Mucosa of gallbladder (tissue), 1 donor: ENCODE data around the gene SLC66A2. TPM values are rescaled to one million over a fixed set of nuclear protein-coding genes. Genes with fewer than 3 reads are reported as not detected.
"Not testable (repeated sequence)": the region's sequence is repeated elsewhere in the genome, so short reads cannot be mapped to it uniquely, and the experiment has no call there.

Experiments used
- DNase-seq: peaks from one replicate; pipeline ENCODE4 v3.0.0-alpha.2; 2020; ENCODE audit warnings: low spot score
- total RNA-seq: library from RNA; stranded (reverse); gene quantifications from one replicate; pipeline ENCODE4 v1.2.1, GENCODE V29; 2021
- donor health status: DM: no; HTN: no; CAD: no.

SLC66A2 gene
- 61.3 TPM for total RNA-seq

DNA sequence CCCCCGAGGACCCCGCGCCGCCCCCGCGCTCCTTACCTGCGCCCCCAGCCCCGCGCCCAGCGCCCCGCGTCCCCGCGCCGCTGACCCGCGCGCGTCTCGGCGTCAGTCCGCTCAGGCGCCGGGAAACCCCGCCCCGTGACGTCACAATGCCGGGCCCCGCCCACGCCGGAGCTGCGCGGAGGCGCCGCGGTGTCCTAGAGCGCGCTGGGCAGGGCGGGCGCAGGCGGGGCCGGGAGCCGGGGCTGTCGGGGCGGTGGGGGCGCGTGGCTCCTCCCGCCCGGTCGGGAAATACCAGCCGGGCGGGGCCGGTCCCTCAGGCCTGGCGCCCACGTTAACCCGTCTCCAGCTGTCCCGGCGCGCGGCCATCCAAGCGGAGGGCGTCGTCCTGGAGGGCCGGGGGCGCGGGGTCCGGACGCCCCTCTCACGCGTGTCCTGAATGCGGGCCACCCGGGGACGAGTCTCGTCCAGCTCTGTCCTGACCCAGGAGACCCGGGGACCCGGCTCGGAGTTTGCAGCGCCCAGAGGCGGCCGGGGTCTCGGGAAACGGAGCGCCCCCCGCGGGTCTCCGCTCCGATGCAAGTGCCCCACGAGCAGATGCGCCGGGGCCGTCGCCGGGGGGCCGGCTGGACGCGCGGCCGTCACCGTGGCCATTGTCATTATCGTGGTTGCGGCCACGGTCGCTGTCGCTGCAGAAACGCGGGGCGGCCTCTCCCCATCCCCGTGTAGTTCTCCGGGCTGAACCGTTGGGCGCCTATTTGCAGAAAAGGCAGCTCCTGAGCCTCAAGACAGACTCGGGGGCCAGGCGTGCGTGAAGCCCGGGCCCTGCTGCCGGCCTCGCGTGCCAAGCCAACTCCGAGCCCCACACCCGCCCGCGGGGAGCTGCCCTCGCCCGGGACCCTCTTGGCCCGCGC lies at the start of gene SLC66A2:
TSS of gene SLC66A2 (minus strand) at position 109 of the 911 bp plus-strand sequence. CDS start 727 bp downstream, outside the sequence.
- peak; percentile 92 for DNase-seq

DNA sequence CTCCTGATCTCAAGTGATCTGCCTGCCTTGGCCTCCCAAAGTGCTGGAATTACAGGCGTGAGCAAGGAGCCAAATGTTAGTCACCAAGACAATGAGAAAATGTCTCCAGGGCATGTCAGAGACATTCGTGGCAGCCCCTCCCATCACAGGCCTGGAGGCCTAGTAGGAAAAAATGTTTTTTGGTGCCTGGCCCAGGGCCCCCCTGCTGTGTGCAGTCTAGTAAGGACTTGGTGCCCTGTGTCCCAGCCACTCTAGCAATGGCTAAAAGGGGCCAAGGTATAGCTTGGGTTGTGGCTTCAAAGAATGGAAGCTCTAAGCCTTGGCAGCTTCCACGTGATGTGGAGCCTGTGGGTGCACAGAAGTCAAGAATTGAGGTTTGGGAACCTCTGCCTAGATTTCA lies 49.4 kb upstream of the SLC66A2 start:
- no peak for DNase-seq

- not testable (repeated sequence) for DNase-seq
Measured at GRCh38 chr18:79999701-80000100, 48.2 kb upstream of the SLC66A2 start.

DNA sequence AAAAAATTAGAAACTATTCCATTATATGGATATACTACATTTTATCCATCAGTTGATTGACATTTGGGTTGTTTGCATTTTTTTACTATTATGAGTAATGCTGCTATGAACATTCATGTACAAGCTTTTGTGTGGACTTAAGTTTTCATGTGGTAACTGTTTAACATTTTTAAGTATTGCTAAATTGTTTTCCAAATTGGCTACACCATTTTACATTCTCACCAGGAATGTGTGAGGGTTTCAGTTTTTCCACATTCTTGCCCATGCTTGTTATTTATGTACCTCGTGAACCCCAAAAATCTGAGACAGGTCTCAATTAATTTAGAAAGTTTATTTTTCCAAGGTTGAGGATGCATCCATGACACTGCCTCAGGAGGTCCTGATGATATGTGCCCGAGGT lies 40.0 kb upstream of the SLC66A2 start:
- DNase-seq, result no peak

DNA sequence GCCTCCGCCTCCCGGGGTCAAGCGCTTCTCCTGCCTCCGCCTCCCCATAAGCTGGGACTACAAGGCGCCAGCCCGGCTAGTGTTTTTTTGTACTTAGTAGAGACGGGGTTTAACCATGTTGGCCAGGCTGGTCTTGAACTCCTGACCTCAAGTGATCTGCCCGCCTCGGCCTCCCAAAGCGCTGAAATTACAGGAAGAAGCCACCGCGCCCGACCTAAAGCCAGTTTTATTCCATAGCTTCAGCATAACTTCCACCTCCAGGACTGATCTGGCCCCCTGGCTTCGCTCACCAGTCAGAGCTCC lies 37.7 kb upstream of the SLC66A2 start:
- no peak for DNase-seq

DNA sequence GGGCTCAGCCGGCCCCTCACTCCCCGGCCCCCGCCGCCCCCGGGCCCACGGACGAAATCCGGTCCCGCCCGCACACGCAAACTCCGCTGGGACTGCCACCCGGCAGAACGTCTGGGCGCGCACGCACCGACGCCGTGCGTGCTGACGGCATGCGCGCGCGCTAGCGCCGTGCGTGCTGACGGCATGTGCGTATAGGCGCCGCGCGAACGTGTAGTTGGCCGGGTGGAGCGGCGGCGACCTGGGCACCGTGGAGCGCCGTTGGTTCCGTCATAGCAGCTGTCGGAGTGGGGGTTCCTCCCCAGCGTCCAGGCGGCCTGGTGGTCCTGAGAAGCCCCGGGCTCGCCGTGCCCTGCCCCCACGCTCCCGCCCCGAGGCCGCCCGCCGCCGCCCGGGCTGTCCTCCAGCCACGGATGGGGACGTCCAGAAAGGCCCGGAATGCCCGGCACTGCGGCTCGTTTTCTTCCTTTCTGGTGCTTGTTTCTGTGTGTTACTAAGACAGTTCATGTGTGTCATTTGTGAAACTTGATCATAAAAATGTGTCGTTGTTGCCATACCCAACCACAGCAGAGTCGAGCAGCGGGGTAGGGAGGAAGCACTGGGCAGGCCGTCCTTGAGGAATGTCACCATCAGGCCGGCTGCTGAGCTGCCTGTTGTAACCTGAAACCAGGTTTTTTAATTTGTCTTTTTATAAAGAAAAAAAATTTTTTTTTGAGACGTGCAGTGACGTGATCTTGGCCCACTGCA lies 37.2 kb upstream of the SLC66A2 start, which contains the start of gene TXNL4A:
TSS of gene TXNL4A (minus strand) at position 113 of the 744 bp plus-strand sequence. CDS start 171 bp downstream, outside the sequence.
- DNase-seq, result peak; percentile 86

GRCh38 chr18:79988071-79988450 lies 36.6 kb upstream of the SLC66A2 start:
- peak; percentile 38 for DNase-seq

DNA sequence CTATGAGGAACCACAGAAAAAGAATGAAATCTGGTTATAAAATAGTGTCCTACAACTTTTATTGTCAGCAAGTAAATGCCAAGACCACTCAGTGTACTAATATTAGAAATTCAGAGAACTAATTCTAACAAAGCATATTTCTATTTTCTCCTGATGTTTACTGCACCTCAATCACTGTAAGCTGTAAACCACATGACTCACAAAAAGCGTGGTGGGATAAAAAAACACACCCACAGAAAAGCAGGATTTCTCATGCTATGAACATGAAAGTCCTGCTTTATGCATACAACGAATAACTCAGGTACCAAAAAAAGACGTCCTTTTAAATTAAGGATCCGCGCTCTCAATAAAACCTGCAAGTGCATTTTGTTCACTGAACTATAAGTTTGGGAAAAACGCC lies 36.1 kb upstream of the SLC66A2 start:
- no peak for DNase-seq

- DNase-seq, result no peak
Measured at GRCh38 chr18:79986726-79987125, 35.3 kb upstream of the SLC66A2 start.

DNA sequence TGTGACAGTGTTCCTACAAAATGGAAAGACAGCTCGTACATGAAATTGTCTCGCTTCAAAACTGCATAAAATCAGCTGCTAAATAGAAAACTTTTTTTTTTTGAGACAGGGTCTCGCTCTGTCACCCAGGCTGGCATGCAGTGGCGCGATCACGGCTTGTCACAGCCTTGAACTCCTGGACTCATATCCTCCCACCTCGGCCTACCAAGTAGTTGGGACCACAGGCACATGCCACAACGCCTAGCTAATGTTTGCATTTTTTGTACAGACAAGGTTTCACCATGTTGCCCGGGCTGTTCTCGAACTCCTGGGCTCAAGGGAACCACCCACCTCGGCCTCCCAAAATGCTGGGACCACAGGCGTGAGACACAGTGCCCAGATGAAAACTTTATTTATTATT lies 33.7 kb upstream of the SLC66A2 start:
- DNase-seq, result no peak

DNA sequence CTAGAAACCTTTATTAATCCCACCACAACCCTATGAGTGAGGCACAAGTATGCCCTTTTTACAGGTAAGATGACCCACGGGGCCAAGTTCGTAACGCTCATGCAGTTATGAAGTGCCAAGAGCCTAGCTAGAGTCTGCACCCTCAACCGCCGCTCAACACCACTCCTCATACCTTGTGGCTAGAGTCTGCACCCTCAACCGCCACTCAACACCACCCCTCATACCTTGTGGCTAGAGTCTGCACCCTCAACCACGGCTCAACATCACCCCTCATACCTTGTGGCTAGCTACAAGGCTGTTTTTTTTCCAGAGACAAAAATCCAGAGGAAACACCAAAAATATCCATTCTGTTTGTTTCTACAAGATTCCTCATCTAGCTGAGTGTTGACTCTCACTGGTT lies 32.3 kb upstream of the SLC66A2 start:
- no peak for DNase-seq

GRCh38 chr18:79983253-79983652 lies 31.8 kb upstream of the SLC66A2 start:
- DNase-seq, result no peak

- no peak for DNase-seq
Measured at GRCh38 chr18:79982736-79983135, 31.3 kb upstream of the SLC66A2 start.

DNA sequence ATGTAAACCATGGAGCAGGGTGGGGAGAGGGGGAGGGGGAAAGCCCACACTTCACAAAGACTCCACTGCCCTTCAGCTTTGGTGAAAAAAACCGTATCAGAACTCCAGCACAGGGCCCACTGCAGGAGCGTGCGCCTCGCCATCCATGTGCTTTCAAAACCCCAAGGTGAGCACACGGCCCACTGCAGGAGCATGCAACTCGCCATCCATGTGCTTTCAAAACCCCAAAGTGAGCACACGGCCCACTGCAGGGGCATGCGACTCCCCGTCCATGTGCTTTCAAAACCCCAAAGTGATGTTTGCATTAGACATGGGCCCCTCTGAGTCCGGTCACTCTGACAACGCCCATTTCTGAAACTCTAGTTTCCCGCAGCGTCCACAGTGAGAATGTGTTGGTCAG lies 29.1 kb upstream of the SLC66A2 start:
- no peak for DNase-seq

DNA sequence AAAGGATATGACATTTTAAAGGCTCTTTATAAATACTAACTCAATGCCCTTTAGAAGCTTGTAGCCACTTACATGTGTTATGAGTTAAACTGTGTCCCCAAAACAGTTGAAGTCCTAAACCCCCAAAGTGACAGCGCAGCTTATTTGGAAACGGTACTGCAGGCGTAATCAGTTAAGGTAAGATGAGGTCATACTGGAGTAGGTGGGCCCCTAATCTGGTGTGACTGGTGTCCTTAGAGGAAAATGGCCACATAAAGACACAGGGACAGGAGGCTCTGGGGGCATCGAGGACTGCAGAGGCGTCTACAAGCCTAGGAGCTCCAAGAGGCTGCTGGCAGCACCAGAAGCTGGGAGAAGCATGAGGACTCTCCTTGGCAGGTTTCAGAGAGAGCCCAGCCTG lies 28.4 kb upstream of the SLC66A2 start:
- DNase-seq, result no peak

DNA sequence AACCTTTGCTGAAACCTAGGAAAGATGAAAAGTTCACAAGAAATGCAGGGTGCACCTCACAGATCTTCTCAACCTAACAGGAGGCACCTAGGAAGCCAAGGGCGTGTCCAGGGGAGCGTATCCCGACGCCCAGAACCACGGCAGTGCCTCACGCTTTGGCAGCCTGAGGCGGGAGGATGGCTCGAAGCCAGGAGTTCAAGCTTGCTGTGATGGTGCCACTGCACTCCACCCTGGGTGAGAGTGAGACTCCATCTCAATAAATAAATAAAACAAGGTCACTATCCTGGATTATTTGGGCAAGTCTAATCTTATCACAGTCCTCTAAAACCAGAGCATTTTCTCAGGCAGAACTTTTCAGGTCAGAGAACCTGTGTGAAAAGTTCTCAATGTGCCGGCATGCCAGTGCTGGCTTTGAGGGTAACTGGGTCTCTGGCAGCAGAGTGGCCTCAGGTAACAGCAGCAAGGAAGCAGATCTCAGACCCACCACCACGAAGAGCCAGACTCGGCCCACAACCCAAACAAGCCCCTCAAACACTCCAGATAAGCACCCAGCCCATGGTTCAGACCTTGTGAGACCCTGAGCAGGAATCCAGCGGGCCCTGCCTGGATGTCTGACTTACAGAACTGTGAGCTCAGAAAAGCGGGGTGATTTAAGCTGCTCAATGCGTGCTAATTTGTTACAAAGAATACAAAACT lies 24.7 kb upstream of the SLC66A2 start:
- no peak for DNase-seq

GRCh38 chr18:79975043-79975442 lies 23.6 kb upstream of the SLC66A2 start:
- no peak for DNase-seq

GRCh38 chr18:79974025-79974654 lies 22.7 kb upstream of the SLC66A2 start:
- no peak for DNase-seq

GRCh38 chr18:79973517-79973916 lies 22.1 kb upstream of the SLC66A2 start:
- no peak for DNase-seq

DNA sequence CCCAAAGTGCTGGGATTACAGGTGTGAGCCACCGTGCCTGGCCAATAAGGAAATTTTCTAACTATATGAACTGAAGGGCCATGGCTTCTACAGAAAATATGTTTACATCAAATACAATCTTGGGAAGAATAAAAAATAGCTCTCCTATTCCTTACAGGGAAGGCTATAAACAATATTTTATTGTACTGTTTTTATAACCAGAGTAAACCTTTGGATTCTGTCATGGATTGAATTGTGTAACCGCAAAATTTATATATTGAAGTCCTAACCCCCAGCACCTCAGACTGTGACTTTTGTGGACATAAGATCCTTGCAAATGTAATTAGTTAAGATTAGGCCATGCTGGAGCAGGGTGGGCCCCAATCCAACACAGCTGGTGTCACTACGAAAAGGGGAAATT lies 21.3 kb upstream of the SLC66A2 start:
- no peak for DNase-seq

DNA sequence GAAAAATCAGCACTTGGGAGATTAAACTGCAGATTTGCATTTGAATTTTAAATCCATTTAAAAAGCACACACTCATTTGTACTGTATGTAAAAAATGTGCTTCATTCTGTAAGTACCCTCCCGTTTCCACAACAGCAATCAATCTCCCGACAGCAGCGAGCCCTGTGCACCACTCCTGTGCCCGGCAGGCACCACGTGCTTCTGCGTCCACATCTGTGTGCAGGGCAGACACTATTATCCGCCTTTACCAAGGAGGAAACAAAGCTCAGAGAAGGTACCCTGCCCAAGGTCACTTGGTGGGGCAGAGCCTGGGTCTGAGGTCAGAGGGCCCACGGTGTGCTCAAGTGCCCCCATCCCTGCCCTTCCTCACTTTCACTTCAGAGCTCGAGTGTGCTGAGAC lies 20.5 kb upstream of the SLC66A2 start:
- no peak for DNase-seq
